ENCODE measurements around the gene MARCHF10. TPM values are rescaled to one million over a fixed set of nuclear protein-coding genes. Genes with fewer than 3 reads are reported as not detected.

The MARCHF10 gene
- total RNA-seq, 1 donor: not detected

DNA sequence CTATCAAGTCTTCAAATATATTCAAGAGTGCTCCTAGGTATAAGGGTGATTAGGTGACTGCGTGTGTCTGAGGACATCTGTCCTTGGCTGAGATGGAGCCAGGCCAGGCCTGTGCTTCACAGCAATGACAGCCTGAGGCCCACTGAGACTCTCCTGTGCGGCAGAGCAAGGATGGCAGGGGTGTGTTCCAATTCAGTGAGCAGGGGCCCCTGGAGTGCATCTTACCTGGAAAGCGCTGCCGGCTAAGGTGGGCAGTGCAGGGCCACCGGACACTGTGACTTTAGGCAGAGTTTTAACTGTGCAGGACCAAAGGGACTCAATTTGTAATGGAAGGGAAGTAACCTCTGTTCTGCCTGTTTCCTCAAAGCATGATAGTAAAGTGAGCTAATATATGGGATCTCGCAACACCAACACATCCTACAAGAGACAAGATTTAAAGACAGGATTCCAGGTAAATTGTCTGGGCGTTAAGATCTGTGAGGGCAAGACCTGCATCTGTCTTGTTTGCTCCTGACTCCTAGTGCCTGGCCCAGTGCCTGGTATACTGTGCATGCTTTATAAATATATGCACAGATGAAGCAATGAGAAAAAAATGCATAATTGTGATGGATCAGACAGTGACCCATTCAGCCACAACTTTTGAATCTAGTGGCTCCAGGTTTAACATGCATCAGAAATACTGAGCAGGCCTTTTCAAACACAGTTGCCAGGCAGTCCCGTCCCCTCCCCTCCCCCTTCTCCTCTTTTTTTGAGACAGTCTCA lies 93.9 kb downstream of the MARCHF10 start:
- Histone ChIP-seq H3K4me3 (ENCODE audit: low read length) (no peak overlapping the region), H3K27me3 (ENCODE audit: insufficient read depth, low read length) (no peaks in the 10 kb centered on the region), H3K9me3 (ENCODE audit: low read depth, low read length) (no peaks in the 10 kb centered on the region), H3K4me1 (ENCODE audit: insufficient read depth, low read length) (no peaks in the 10 kb centered on the region)

DNA sequence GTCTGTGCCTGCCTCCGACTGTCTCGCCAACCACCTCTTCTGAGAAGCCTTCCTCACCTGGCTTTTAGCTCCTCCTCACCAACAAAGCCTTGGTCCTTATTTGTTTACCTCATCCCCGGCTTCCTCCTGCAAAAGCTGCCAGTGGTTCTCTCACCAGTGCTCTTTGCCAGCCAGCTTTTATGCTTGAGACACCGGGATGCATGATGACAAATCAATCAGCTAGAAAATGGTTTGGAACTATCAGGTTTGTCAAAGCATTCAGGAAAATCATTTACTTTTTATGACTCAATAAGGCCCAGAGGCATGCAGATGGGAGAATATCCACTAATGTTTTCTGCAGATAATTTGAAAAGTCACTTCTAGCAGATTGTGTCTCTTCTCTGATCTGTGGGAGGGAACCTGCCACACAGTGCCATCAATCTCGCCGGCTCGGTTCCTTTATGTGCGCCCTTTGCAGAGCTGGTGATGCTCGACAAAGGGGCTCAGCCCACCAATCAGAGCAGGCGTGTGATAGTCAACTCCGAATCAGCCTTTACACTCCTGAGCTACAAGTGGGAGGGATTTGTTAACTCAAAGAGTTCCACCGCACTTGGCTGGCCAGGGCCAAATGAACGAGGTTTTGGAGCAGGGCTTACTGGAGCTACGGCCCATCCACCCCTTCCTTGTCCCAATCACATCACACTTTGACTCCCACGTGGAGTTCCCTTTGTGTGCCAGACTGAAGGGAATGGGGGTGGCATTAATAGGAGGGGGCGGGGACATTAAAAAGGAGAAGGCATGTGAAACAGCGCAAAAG lies 94.8 kb downstream of the MARCHF10 start:
- H3K4me3 ChIP-seq (ENCODE audit: low read length): no peak overlapping the region
- H3K4me1 ChIP-seq (ENCODE audit: insufficient read depth, low read length): no peaks in the 10 kb centered on the region
- no peaks in the 10 kb centered on the region for H3K9me3 ChIP-seq (ENCODE audit: low read depth, low read length)
- H3K27me3 ChIP-seq (ENCODE audit: insufficient read depth, low read length): no peaks in the 10 kb centered on the region

DNA sequence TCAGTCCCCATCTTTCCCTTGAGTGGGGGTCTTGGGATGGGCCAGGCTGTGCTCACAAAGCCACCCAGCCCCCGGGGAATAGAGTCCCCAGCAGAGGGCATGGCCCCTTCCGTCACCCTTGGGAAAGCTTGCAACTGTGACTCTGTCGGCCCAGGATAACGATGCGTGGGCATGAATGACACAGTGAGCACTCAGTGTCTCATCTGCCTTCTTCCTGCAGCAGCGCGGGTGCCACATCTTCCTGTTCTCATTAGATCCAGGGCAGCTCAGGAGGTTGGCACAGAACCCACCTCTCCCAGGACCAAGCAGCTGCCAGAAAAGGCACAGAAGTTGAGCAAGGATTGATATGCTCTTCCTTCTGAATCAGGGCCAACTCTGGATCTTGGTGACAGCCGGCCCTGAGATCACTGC lies 95.9 kb downstream of the MARCHF10 start:
- no peaks in the 10 kb centered on the region for H3K27me3 ChIP-seq (ENCODE audit: insufficient read depth, low read length)
- H3K4me1 ChIP-seq (ENCODE audit: insufficient read depth, low read length): no peaks in the 10 kb centered on the region
- H3K9me3 ChIP-seq (ENCODE audit: low read depth, low read length): no peaks in the 10 kb centered on the region
- no peak overlapping the region for H3K4me3 ChIP-seq (ENCODE audit: low read length)

DNA sequence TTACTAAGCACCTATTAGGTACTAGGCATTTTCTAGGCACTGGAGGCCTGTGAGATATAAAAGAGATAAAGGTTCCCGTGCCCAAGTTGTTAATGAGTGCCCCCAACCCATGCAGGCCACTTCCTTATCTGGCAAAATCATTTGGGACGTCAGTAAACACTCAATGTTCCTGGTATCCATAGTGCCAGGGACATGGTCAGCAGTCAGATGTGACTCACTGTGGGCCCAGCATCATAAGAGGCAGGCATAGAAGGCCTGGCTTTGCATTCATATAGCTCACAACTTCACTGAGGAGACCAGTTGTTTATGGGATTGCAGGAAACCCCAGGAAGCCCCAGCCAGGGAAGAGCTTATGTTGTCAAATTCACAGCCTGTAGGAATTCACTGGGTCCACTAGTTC lies 99.5 kb downstream of the MARCHF10 start:
- H3K4me3 ChIP-seq (ENCODE audit: low read length): no peak overlapping the region
- peaks cover 10% of the 10 kb centered on the region for H3K4me1 ChIP-seq (ENCODE audit: insufficient read depth, low read length)
- H3K27me3 ChIP-seq (ENCODE audit: insufficient read depth, low read length): peaks cover 9% of the 10 kb centered on the region
- H3K9me3 ChIP-seq (ENCODE audit: low read depth, low read length): no peaks in the 10 kb centered on the region

DNA sequence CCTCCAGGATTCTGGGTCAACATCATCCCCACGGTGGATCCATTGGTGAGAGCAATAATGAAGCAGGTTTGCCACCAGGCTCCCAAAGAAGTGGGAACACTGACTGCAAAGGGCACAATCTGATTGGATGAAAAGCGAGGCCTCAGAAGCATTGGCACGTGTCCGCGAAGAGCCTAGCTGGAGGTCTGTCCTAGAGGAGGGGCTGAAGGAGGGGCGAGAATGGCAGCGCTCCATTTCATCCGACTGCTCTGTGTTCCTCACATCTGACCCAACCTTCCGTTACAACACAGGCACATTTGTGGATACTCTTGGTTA lies 100.7 kb downstream of the MARCHF10 start:
- H3K4me3 ChIP-seq (ENCODE audit: low read length): no peak overlapping the region
- H3K4me1 ChIP-seq (ENCODE audit: insufficient read depth, low read length): peaks cover 15% of the 10 kb centered on the region
- H3K27me3 ChIP-seq (ENCODE audit: insufficient read depth, low read length): peaks cover 9% of the 10 kb centered on the region

DNA sequence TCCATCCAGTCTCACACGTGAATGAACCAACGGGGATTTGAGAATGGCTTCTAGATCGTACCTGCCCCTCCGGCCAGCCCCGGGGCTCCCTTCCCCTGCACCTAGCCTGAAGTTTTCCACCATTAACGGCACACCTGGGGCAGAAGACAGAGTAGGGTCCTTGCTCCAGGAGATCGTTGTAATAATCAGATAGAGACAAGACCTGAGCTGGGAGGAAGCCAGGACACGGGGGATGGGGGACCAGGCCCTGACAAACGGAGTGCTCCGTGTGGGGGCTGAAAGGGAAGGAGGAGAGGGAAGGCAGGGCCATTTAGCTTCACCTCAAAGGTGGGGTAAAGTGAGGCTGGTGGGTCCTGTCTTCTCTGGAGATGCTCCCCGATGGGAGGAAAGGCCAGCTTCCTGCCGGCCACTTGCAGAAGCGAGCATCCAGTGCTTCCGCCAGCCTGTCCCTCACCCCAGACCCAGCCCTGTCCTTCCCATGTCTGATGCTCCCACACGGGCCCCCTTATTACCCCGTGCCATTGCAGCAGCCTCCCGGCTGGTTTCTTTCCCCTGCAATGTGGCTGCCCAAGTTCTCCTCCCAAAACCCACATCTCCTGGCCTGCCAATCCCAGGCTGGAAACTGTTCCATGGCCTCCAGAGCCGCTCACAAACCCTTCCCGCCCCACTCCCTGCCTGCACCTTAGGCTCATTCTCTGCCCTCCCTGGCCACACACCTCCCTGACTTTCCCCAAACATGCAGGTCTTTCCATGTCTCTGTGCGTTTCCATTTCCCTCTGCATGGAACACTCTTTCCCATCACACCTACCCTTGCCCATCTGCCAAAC lies 101.3 kb downstream of the MARCHF10 start:
- Histone ChIP-seq H3K27me3 (ENCODE audit: insufficient read depth, low read length) (peaks cover 9% of the 10 kb centered on the region), H3K4me3 (ENCODE audit: low read length) (no peak overlapping the region), H3K4me1 (ENCODE audit: insufficient read depth, low read length) (peaks cover 15% of the 10 kb centered on the region), H3K9me3 (ENCODE audit: low read depth, low read length) (no peaks in the 10 kb centered on the region)

More for the DNA sequence above, 100.7 kb downstream of the MARCHF10 start:
- H3K9me3 ChIP-seq (ENCODE audit: low read depth, low read length): no peaks in the 10 kb centered on the region

DNA sequence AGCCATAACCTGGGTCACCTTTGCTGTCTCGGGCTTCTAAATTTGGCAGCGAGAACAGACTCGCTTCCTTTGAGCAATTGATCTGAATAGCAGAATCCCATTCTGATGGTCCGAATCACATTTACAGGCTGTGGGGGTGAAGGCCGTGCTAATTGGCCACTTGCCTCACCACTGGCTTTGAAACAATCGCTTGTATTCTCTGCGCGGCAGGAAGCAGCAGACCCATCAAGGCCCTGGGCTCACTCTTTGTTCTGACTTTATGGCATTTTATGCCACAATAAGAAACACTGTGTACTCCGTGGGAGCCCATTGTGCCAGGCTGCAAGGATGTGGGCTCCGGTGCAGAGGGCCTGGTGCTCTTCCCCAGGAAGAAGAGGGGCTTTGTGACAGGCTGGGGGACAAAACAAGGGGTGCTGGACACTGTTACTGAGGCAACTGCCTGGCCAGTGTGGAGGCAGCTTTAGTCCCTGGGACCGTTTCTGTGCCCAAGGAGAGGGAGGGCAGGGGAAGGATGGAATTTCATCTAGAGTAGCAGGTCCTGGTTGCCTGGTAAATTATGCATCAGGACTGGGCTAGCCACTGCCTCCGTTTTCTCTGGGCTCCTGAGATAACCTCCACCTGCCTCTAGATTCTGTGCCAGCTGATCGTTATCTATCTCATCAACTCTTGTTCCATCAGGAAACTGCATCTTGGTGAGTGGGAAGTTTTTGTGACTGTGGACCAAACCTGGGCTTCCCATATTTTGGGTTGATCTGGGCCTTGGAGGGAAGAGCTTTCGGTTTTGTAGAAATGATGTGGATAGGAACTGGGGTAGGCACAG lies 102.1 kb downstream of the MARCHF10 start:
- H3K4me3 ChIP-seq (ENCODE audit: low read length): no peak overlapping the region
- no peaks in the 10 kb centered on the region for H3K9me3 ChIP-seq (ENCODE audit: low read depth, low read length)
- H3K4me1 ChIP-seq (ENCODE audit: insufficient read depth, low read length): peaks cover 15% of the 10 kb centered on the region
- H3K27me3 ChIP-seq (ENCODE audit: insufficient read depth, low read length): peaks cover 9% of the 10 kb centered on the region

DNA sequence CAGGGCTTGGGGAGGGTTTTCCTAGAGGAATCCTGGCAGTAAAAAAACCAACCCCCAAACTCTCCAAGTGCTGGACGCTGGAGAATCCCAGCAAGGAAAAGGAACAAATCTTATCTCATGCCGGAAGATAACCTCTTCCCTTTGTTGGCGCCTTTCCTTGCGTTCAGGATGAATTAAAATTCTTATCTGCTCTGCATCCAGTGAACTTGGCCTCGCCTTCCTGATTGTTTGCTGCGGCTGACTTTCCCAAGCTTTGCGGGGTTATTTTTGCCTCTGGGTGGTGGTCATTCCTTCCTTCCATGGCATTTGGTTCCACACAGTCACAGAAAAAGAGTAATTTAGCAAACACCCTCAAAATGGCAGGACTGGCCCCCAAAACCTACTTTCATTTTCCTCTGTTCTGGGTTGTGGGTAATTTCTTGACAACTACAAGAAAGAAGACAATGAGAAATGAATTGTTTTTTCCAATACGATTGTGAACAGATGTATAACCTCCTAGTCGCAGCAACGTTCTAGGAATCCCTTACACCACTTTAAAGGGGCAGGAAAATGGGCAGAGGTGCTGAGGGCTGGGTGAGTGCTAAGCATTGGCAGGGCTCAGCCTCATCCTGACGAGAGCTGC lies 102.8 kb downstream of the MARCHF10 start:
- Histone ChIP-seq H3K4me1 (ENCODE audit: insufficient read depth, low read length) (peaks cover 15% of the 10 kb centered on the region), H3K9me3 (ENCODE audit: low read depth, low read length) (no peaks in the 10 kb centered on the region), H3K4me3 (ENCODE audit: low read length) (no peak overlapping the region), H3K27me3 (ENCODE audit: insufficient read depth, low read length) (peaks cover 9% of the 10 kb centered on the region)

DNA sequence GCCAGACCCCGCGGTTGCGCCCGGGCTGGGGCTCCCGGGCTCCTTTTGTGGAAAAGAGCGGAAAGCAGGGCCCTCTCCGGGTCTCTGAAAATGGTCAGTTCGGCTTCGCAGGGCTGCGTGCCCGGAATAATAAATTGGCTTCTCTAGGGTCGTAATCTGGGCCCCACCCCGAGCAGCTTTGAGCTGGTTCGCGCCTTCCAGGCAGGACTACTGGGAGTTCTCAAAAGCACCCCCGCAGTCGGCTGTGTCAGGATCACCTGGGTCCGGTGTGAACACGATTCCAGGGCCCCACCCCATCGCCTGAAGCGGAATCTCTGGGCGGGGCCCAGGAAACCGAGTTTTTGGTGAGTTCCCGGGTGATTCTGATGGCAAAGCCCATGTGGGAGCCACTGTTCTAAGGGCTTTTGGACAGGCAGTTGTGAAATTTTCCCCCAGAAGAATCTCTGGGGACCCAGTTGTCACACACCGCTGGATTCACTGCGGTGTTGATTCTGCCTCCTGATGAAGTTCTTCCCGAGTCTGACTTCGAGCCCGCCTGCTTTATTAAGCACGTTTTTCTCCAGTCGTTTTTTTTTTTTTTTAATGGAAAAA lies 103.6 kb downstream of the MARCHF10 start:
- H3K4me3 ChIP-seq (ENCODE audit: low read length): peak overlapping the region; percentile 36
- H3K27me3 ChIP-seq (ENCODE audit: insufficient read depth, low read length): peaks cover 9% of the 10 kb centered on the region
- no peaks in the 10 kb centered on the region for H3K9me3 ChIP-seq (ENCODE audit: low read depth, low read length)
- peaks cover 15% of the 10 kb centered on the region for H3K4me1 ChIP-seq (ENCODE audit: insufficient read depth, low read length)

DNA sequence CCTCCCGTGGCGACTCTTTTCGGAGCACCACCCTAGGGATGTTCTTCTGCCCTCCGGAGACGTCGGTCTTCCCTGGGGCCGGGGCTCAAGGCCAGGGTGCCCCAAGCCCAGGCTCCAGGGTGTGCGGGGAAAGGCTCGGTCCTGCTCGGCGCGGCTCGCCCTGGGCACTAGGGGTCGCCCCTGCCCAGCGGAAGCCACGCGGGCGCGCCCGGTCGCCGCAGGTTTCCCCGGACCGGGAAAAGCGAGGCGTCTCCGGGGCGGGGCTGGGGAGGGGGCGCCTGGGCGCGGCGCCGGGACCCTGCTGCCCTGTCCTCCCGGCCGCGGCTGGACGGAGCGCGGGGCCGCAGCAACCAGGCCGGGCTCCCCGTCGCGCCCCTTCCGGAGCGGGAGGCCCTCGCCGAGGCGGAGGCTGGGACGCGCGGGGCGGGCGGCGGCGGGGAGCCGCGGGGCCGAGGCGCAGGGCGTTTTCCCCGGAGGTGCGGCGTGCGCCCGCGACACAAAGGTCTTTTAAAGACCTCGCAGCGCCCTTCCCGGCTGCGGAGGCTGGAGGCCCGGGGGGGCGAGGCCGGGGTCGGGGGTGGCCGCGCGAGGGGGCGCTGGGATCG lies 104.2 kb downstream of the MARCHF10 start:
- peak overlapping the region; percentile 36 for H3K4me3 ChIP-seq (ENCODE audit: low read length)
- peaks cover 15% of the 10 kb centered on the region for H3K4me1 ChIP-seq (ENCODE audit: insufficient read depth, low read length)
- no peaks in the 10 kb centered on the region for H3K9me3 ChIP-seq (ENCODE audit: low read depth, low read length)
- peaks cover 9% of the 10 kb centered on the region for H3K27me3 ChIP-seq (ENCODE audit: insufficient read depth, low read length)

DNA sequence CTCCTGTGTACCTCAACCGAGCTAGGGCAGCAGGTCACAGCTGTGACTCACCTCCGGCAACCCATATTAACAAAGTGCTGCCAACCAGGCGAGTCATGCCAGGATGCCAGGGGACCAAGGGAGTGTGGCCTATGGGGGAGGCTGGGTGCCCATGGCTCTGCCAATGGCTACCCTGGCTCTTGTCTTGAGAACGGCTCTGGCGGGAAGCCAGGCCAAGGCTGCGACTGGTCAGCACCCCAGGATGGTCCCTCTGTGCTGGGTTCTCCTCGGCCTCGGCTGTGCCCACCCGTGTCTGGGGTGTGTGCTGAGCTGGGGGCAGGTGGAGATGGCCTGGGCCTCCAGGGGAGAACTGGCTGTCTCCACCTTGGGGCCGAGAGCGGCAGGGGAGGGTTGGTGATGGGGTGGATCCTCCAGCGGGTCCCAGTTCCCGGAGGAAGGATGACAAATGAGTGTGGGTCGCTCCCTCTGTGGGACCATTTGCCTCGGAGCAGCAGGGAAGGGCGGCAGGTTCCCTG lies 104.8 kb downstream of the MARCHF10 start:
- Histone ChIP-seq H3K27me3 (ENCODE audit: insufficient read depth, low read length) (peaks cover 9% of the 10 kb centered on the region), H3K4me1 (ENCODE audit: insufficient read depth, low read length) (peaks cover 15% of the 10 kb centered on the region), H3K9me3 (ENCODE audit: low read depth, low read length) (no peaks in the 10 kb centered on the region), H3K4me3 (ENCODE audit: low read length) (no peak overlapping the region)

DNA sequence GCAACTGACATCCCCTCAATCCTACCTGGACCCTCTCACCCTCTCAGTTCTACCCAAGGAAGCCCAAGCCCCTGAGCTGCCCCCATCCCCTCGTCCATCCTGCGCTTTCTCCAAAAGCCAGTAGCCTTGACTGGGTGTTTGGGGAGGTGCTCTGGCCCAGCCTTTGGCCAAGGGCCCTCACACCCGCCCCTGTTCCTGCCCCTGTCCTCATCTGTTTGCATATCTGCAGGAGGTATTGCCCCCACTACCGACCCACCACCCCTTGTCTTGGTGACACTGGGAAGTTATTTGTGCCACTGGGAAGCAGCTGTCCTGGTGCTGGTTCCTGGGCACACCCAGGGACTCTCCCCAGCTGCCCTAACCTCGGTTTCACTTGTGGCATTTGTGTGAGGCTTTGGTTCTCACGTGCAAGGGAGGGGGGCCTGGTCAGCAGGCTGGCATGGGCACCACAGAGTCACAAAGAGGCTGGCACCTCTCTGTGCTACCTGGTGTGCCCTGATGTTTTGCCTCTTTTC lies 105.3 kb downstream of the MARCHF10 start:
- H3K4me1 ChIP-seq (ENCODE audit: insufficient read depth, low read length): peaks cover 15% of the 10 kb centered on the region
- H3K9me3 ChIP-seq (ENCODE audit: low read depth, low read length): no peaks in the 10 kb centered on the region
- H3K27me3 ChIP-seq (ENCODE audit: insufficient read depth, low read length): peaks cover 9% of the 10 kb centered on the region
- no peak overlapping the region for H3K4me3 ChIP-seq (ENCODE audit: low read length)

DNA sequence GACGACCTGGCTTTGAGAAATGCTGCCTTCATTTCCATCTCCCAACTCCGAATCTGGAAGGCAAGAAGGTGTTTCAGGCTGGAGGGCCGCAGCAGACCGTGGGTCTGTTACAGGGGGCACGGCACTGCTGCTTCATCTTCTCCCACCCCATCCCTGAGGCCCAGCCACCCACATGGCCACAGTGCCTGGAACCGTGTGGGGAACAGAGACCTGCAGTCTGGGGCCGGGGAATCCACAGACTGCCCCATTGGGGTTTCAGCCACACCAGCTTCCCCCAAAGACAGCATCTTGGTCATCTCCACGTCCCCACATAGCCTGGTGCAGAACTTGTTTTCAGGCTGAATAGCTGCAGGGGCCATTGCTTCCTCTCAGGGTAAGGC lies 106.4 kb downstream of the MARCHF10 start:
- no peak overlapping the region for H3K4me3 ChIP-seq (ENCODE audit: low read length)

More for the DNA sequence above, 106.4 kb downstream of the MARCHF10 start:
- peaks cover 9% of the 10 kb centered on the region for H3K27me3 ChIP-seq (ENCODE audit: insufficient read depth, low read length)
- peaks cover 15% of the 10 kb centered on the region for H3K4me1 ChIP-seq (ENCODE audit: insufficient read depth, low read length)
- no peaks in the 10 kb centered on the region for H3K9me3 ChIP-seq (ENCODE audit: low read depth, low read length)

Measured in mononuclear cell (primary cell).